ENCODE measurements around the gene ARL3.
A peak's percentile ranks its signal among the peaks of the same experiment; 100 is the strongest.
"Not testable (repeated sequence)": the region's sequence is repeated elsewhere in the genome, so short reads cannot be mapped to it uniquely, and the experiment has no call there.

Gene ARL3

DNA sequence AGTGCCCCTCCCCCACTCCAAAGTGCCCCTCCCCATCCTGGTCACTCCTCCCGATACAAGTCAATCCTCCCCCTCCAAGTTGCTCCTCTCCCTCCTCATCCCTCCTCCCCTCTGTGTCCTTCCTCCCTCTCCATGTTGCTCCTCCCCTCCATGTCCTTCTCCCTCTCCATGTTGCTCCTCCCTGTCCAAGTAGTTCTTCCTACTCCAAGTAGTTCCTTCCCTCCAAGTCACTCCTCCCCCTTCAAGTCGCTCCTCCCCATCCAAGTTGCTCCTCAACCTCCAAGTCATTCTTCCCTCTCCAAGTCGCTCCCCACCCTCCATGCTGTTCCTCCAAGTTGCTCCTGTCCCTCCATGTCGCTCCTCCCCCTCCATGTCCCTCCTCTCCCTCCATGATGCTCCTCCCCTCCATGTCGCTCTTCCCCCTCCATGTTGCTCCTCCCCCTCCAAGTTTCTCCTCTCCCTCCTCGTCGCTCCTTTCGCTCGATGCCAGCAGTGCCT is 20.9 kb upstream of the ARL3 start:
- no peak for DNase-seq (ENCODE audit: low spot score)

DNA sequence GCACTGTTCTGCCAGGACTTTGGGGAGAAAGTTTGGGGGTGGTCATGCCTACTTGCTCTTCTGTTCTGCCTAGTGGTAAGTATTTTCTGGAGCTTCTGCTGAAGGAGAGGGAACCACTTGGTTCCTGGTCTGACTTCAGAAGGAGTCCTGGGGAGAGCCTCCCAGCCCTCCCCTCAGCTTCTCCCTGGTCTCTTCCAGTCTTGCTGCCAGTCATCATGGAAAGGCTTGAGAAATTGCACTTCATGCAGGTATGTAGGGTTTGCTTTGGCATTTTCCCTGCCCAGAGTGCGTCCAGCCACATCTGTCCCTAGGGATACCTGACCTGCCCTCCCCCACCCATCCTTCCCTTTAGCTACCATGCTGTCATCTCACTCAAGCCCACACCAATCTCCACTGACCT is 18.5 kb upstream of the ARL3 start:
- DNase-seq (ENCODE audit: low spot score): no peak

DNA sequence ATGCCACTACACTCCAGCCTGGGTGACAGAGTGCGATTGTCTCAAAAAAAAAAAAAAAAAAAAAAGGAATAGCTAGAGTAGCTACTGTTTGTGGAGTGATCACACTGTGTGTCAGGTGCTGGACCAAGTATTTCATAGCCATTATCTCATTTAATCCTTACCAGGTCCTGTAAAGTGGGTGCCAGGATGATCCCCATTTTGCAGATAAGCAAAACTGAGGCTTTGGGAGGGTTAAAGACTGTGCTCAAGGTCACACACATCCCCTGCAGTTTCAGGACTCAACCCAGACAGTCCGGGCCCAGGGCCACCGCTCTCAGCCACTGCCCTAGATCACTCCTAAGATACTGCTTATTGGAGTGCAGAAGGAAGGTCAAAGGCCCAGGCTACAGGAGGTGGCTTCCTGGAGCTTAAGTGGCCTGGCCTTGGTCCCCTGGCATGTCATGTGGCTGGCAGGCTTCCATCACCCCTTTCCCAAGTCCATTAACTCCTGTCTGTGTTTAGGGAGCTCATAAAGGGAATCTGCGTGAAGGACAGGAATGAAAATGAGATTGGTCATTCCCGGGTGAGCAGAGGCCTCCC is 17.1 kb upstream of the ARL3 start:
- no peak for DNase-seq (ENCODE audit: low spot score)

DNA sequence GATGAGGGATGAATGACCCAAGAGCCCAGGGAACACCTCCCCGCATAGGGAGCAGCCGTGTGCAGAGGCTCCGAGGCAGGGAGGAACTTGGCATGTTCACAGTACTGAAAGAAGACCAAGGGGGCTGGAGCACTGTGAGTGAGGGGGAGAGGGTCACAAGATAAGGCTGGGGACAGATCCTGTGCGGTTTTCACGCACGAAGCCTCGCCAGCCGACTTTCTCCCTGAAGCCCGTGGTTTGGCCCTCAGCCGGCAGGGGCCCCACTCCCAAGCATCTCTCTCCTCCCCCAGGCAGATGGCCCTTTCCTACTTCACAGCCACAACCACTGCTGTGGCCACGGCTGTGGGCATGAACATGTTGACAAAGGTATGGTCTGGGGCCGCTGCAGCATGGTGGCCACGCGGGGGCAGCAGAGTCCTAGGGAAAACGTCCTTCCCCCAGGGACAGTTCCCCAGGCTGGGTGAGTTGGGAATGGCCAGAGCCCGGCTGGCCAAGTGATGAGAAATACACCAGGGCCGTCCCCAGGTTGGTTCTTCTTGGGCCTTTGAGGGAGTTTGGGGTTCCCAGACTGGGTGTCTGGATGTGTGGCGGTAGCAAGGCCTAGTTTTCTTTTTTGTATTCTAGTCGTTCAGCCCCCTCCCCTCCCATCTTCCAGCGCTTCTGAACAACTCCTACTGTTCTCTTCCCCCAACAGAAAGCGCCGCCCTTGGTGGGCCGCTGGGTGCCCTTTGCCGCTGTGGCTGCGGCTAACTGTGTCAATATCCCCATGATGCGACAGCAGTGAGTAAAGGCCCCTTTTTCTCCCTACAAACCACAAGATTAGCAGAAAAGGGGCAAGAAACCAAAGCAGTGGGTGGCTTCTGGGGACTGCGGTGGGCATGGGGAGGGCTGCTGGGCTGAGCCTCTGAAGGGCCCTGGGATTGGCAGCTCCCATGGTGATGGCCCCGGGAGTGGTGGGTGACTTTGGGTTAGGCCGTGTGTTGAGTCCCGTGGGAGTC is 15.1 kb upstream of the ARL3 start:
- peak; percentile 44 for DNase-seq (ENCODE audit: low spot score)

DNA sequence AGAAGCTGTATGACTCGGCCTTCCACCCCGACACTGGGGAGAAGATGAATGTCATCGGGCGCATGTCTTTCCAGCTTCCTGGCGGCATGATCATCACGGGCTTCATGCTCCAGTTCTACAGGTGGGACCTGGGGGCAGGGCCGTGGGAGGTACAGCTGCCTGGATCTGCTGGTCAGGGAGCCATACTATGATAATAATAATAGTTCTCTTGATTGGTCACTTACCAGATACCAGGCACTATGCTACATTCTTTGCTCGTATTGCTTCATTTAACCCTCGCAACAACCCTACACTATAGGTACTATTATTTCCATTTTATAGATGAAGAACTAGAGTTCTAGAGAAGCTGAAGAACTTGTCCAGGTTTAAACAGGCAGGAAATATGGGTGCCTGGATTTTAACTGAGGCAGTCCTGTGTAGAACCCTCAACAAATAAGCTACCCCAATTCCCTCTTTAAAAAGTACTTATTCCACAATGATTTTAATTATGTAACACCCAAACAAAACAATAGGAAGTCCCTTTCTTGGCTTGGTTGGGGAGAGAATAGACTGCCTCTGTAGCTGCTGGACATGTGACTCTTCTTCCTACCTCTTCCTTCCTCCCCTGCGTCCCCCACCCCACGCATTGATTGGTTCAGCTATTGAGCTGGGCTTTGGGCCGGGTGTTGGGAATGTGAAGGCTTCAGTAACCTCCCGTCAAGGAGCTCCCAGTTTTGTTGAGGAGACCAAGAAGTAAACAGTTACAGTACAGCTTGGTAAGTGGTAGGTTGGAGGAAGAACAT is 13.0 kb upstream of the ARL3 start:
- DNase-seq (ENCODE audit: low spot score): no peak

DNA sequence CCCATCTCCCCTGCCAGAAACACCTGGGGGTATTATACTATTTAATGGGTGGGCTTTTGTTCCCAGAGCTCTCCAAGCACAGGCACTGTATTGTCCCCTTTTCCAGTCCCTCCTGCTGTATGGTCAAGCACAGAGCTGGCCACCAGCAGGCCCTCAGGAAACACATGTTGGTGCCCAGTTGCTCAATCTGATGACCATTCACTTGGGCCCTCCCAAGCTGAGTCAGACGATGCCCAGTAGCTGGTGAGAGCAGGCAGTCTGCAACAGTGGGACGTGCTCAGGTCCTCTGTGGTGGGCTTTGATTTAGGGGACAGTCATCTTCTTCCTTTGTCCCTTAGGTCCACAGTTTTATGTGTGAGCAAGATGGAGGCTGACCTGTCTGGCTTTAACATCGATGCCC is 12.1 kb upstream of the ARL3 start:
- no peak for DNase-seq (ENCODE audit: low spot score)

DNA sequence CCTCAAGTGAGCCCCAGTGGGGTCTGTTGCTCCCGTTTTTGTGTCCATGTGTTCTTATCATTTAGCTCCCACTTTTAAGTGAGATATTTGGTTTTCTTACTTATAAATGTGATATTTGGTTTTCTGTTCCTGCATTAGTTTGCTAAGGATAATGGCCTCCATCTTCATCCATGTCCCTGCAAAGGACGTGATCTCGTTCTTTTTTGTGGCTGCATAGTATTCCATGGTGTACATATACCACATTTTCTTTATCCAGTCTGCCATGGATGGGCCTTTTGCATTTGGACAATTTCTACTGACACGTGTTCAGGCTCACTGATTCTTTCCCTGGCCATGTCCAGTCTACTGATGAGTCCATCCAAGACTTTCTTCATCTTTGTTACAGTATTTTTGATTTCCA is 9.8 kb upstream of the ARL3 start:
- no peak for DNase-seq (ENCODE audit: low spot score)

DNA sequence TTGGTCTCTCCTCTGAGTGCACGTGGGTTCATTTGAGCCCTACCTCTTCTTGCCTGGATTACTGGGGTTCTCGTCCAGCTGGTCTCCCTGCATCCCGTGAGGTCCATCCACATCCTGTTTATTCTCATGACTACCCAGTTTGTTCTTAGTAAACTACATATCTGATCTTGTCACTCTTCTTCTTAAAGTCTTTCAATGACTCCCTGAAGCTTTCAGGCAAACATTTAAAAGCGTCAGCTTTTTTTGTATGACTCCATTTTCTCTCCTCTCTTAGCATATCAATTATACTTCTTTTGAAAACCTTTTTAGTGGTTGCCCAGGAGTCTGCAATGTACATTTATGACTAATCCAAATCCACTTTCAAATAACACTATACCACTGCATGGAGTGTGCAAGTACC is 7.8 kb upstream of the ARL3 start:
- DNase-seq (ENCODE audit: low spot score): no peak

DNA sequence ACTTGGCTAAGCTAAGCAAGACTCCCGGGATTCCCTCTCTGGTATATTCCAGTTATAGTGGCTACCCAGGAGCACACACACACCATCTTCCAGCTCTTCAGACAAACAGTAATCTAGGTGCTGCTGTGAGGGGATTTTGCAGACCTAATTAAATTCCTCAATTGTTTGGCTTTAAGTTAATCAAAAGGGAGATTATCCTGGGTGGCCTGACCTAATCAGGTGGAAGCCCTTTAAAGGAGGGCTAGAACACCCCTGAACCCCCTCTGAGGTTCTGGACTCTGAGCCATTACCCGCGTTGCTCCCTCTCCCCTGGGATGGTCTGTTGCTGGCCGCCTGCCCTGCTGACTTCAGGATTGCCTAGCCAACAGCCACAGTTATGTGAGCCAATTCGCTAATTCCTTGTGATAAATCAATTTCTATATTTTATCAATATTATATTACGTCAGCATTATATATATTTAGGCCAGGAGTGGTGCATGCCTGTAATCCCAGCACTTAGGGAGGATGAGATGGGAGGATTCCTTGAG is 6.6 kb upstream of the ARL3 start:
- no peak for DNase-seq (ENCODE audit: low spot score)

DNA sequence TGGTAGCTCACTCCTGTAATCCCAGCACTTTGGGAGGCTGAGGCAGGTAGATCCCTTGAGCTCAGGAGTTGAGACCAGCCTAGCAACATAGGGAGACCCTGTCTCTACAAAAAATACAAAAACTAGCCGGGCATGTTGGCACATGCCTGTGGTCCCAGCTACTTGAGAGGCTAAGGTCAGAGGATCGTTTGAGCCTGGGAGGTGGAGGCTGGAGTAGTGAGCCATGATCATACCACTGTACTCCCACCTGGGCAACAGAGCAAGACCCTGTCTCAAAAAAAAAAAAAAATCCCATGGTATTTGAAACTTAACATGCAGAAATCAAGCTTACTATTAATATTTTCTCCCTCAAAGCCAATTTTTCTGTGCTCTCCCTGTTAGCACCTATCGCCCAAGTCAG is 6.1 kb upstream of the ARL3 start:
- no peak for DNase-seq (ENCODE audit: low spot score)

DNA sequence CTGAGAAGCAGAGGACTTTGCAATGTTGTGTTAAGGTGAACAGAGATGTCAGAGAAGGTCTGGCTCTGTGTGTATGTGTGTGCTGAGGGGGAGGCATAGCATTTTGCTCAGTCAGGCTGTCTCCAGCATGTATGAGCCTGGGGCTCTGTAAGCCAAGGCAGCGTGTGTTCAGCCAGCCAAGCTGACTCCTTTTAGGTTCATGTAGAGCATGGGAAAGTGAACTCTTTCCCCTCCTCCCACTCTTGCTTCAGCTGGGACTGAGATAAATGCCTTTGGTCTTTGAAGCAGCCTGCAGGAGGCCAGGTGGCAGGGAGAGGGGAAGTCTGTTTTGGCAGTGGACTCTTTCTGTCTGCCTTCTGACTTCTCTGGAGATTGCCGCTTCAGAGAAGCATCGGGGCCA is 4.0 kb upstream of the ARL3 start:
- no peak for DNase-seq (ENCODE audit: low spot score)

DNA sequence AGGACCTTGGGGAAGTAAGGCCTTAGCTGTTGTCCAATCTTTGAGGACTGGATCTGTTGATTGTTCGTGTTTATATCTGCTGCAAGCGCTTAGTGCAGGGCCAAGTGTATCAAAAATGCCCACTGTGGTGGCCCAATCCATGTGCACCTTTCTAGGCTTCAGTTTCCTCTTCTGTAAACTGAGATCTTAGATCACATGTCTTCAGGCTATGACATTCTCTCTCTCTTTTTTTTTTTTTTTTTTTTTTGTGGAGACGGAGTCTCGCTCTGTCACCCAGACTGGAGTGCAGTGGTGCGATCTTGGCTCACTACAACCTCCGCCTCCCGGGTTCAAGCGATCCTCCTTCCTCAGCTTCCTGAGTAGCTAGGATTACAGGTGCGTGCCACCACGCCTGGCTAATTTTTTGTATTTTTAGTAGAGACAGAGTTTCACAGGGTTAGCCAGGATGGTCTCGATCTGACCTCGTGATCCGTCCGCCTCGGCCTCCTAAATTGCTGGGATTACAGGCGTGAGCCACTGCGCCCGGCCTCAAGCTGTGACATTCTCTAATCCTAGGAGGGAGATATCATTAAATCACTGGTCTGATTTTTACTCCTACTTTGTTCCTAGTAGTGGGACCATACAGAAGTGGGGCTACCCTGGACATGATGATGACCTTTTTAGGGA is 2.8 kb upstream of the ARL3 start:
- DNase-seq (ENCODE audit: low spot score): not testable (repeated sequence)

DNA sequence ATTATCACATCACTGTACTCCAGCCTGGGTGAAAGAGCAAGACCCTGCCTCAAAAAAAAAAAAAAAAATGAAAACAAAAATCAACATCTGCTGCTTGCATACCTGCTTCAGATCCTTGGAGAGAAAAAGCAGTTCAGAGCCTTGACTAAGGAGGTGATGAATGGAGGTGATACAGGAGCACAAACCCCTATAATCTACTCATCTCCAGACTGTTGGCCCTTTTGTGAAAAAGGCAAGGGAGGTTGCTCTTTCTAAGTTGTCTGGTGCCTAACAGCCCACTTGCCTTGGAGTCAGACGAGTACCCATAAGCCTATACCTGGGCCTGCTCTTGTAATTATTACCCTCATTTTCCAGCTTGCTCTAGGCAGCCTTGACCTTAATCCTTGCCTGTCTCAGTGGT is 1.7 kb upstream of the ARL3 start:
- DNase-seq (ENCODE audit: low spot score): no peak

DNA sequence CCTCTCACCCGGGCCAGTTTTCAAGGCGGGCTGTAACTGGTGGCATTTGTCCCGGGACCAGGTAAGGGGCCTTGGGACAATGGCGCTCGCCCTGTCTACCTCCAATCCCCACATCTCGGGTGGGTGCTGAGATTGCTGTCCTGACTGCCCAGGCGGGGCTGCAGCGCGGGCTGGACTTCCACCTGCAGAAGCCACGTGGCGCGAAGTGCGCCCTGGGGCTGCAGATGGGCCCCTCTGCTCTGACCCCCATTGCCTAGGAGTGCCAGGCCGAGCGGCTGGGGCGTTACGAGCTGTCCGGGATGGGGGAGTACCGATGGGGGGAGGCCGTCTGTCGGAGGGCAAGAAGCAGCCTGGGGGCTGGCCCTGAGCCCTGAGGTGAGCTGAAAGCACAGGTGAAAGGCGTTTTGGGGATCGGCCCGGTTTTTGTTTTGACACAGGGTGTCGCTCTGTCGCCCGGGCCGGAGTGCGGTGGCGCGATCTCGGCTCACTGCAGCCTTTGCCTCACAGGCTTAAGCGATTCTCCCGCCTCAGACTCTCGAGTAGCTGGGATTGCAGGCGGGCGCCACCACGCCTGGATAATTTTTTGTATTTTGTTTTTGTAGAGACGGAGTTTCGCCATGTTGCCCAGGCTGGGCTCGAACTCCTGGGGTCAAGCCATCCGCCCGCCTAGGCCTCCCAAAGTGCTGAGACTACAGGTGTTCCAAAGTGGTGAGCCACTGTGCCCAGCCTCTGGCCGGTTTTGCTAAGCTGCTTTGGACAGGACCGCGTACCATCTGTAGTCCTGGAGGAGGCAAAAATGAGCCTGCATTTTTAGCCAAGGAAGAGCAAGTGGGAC is 641 bp upstream of the ARL3 start, which contains the start of gene SFXN2:
Gene SFXN2 (plus strand): TSS at position 16 of the 835 bp plus-strand sequence. CDS start 12,001 bp downstream, outside the sequence.
- DNase-seq (ENCODE audit: low spot score): peak; percentile 51

DNA sequence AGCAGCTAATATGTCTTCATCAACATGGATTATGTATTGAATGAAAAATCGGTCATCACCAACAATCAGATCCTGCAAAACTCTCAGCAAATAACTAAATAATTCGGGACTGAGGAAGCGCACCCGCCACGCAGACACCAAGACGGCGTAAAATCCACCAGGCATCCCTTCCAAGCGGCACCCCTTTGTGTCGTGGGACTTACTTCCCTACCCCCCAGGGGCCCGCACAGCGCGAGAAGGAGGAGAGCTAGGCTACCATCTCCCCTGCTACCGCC is 721 bp downstream of the ARL3 start:
- no peak for DNase-seq (ENCODE audit: low spot score)

DNA sequence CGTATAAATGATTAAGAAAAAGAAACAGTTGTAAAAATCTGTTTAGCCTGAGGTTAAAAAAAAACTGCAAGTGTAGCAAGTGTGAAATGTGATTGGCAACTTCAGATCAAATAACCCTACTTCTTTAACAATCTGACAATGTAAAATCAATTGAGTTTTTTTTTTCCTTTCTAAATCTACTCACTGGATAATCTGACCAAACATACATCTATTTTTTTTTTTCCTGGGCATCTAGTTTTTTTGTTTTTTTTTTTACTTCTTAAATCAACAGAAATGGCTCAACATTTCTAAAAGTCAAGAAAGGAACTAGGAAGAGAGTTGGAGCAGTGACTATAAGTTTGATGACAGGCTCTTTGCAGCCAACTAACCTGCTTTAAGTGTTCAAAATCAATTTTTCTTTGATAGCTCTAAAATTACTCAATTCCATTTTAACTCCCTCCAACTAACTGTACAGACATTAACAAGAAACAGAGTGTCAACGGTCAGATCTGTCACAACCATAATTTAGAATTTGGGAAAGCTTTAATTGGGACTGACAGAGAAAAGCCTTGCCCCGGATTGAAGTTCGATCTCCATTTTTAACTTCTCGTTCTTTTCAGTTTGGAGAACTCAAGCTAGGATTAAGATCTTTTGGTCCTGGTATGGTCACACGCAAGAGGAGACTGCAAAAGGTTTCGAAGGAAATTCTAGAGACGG is 1.2 kb downstream of the ARL3 start:
- no peak for DNase-seq (ENCODE audit: low spot score)

DNA sequence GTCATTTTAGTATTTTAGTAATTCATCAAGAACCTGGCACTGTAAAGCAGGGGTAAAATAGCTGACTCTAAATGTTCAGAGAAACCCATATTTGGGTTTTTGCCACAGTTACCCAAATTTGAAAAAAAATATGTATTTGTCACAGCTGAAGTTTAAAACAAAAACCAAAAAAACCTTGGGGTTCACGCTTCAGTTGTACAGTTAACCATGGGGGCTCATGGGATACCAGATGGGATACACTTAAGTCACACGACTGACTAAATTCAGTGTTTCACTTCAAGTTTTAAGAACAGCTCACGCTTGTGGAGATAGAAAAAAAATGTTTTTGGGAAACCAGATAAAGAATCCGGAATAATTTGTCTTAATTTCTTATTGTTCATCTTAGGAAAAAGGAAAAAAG is 2.1 kb downstream of the ARL3 start:
- no peak for DNase-seq (ENCODE audit: low spot score)

DNA sequence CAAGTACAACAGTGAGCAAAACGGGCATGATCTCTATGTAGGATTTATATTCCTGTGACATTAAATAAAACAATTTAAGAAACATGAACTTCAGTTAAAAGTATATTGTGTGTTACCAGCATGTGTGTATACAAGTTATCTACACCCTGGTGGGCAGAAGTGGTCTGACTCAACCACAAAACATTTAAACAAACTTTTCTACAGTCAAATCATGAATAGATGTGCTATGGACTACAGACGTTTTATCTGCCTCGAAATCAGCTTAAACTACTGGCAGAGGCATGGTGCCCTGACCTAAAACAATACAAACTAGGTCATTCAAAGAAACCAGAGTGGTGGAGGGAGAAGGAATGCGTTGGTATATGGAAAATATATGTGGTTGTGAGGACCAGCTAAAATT is 3.6 kb downstream of the ARL3 start:
- no peak for DNase-seq (ENCODE audit: low spot score)

DNA sequence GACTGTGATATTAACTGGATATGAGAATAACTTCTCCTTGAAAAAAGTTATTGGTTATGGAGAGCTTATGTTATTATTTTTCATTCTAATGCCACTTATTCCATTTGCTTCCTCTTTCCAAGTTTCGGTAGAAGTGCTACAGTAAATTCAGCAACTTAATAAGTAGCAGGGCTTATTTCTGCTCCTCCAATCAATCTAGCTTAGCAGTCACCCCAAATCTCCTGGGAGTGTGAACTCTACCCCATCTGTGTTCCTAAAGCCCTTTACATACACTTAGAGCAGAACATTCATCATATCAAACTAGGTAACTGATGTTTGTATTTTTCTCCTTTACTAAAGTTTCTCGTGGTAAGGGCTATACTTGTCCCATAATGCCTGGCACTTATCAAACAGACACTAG is 8.7 kb downstream of the ARL3 start:
- no peak for DNase-seq (ENCODE audit: low spot score)

DNA sequence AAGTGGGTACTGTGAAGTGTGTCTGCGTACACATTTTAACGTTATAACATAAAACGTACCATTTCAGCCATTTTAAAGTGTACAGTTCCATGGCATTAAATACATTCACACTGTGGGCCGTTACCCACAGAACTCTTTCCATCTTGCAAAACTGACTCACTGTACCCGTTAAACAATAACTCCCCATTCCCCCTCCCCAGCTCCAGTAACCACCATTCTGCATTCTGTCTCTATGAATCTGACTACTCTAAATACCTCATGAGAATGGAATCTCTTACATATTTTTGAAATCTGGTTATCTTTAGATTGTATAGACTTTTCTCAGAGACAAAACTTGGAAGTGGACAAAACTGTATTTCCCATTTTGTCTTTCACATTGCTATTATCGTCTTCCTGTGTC is 9.3 kb downstream of the ARL3 start:
- DNase-seq (ENCODE audit: low spot score): no peak
